SH-SY5Y (cell line): ENCODE results near the gene ANGPTL4.

ENCODE experiments used
- GATA2 ChIP-seq: IDR thresholded peaks from 2 replicates; pipeline ENCODE4 v1.6.1; 2011; ENCODE audit warnings: mild to moderate bottlenecking, low read depth, low read length
- GATA3 ChIP-seq: IDR thresholded peaks from 2 replicates; pipeline ENCODE4 v1.6.1; 2011; ENCODE audit warnings: low read depth, mild to moderate bottlenecking, low read length, moderate library complexity

DNA sequence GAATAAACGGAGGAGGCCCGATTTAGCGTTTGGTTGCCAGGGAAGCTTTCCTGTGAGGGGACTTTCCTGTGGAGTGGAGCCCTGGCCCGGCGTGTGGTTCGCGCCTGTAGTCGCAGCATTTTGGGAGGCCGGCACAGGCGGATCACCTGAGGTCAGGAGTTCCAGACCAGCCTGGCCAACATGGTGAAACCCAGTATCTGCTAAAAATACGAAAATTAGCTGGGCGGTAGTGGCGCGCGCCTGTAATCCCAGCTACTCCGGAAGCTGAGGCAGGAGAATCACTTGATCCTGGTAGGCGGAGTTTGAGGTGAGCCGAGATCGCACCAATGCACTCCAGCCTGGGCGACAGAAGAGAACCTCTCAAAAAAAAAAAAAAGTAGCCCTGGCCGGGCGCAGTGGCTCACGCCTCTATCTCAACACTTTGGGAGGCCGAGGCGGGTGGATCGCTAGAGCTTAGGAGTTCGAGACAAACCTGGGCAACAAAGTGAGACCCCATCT lies 27.8 kb upstream of the ANGPTL4 start:
- TF ChIP-seq GATA3 (no peak), GATA2 (no peak)
